Neural cell (in vitro differentiated cells): Measurements from ENCODE around the gene NME7. TPM values are rescaled to one million over a fixed set of nuclear protein-coding genes. Genes with fewer than 3 reads are reported as not detected.

Experiments used
- H2AFZ ChIP-seq: fragments of 200-600, 300-800 bp; sonication (generic), shearing (Covaris generic); 2 replicates; pipeline ENCODE4 v1.6.0; 2014; ENCODE audit warnings: low read depth, mild to moderate bottlenecking, antibody characterized with exemption, low read length, moderate library complexity
- H3F3A ChIP-seq: fragments of 200-600 bp; shearing (Covaris generic); 2 replicates; pipeline ENCODE4 v1.6.1; 2016; ENCODE audit warnings: mild to moderate bottlenecking, moderate library complexity, mixed read lengths, antibody characterized with exemption, low read length; ENCODE audit not compliant: insufficient read depth, poor library complexity, severe bottlenecking
- H3K27ac ChIP-seq: fragments of 200-600, 300-800 bp; sonication (generic), shearing (Covaris generic); 2 replicates; pipeline ENCODE4 v1.5.1; 2014; ENCODE audit warnings: mild to moderate bottlenecking, low read length, moderate library complexity
- H3K27me3 ChIP-seq: fragments of 300-800, 200-600 bp; sonication (generic), shearing (Covaris generic); 2 replicates; pipeline ENCODE4 v1.6.0; 2014; ENCODE audit warnings: mild to moderate bottlenecking, low read depth, low read length, moderate library complexity; ENCODE audit not compliant: insufficient read depth
- H3K36me3 ChIP-seq: fragments of 300-800, 200-600 bp; sonication (generic), shearing (Covaris generic); 2 replicates; pipeline ENCODE4 v1.5.1; 2014; ENCODE audit warnings: mild to moderate bottlenecking, antibody characterized with exemption, low read length, moderate library complexity; ENCODE audit not compliant: insufficient read depth
- H3K4me2 ChIP-seq: fragments of 300-800, 200-600 bp; sonication (generic), shearing (Covaris generic); 2 replicates; pipeline ENCODE4 v1.6.0; 2014; ENCODE audit warnings: mild to moderate bottlenecking, low read length
- H3K4me3 ChIP-seq: fragments of 300-800, 200-600 bp; sonication (generic), shearing (Covaris generic); 2 replicates; pipeline ENCODE4 v1.5.1; 2014; ENCODE audit warnings: mild to moderate bottlenecking, low read length, moderate library complexity
- H3K79me2 ChIP-seq: fragments of 200-600 bp; shearing (Covaris generic); replicated peaks from 2 replicates; pipeline ENCODE4 v1.6.0; 2014; ENCODE audit warnings: mild to moderate bottlenecking, low read length, moderate library complexity; ENCODE audit not compliant: insufficient read depth
- H3K9ac ChIP-seq: fragments of 300-800, 200-600 bp; sonication (generic), shearing (Covaris generic); 2 replicates; pipeline ENCODE4 v1.6.1; 2016; ENCODE audit warnings: mild to moderate bottlenecking, low read length, mixed read lengths
- H3K9me2 ChIP-seq: fragments of 200-600 bp; shearing (Covaris generic); 2 replicates; pipeline ENCODE4 v1.6.1; 2016; ENCODE audit warnings: mild to moderate bottlenecking, low read length, mixed read lengths; ENCODE audit not compliant: insufficient read depth
- H3K9me3 ChIP-seq: fragments of 200-600, 300-800 bp; sonication (generic), shearing (Covaris generic); 2 replicates; pipeline ENCODE4 v1.6.1; 2016; ENCODE audit warnings: mild to moderate bottlenecking, mixed run types, low read length, moderate library complexity, mixed read lengths
- H4K20me1 ChIP-seq: fragments of 200-600 bp; shearing (Covaris generic); 2 replicates; pipeline ENCODE4 v1.6.1; 2016; ENCODE audit warnings: mild to moderate bottlenecking, mixed run types; ENCODE audit not compliant: insufficient read depth
- CTCF ChIP-seq: fragments of 450-650 bp; IDR thresholded peaks from 2 replicates; pipeline ENCODE4 v1.5.1; 2014; ENCODE audit warnings: antibody characterized with exemption, mild to moderate bottlenecking, moderate library complexity; ENCODE audit not compliant: poor library complexity, severe bottlenecking
- EP300 ChIP-seq: fragments of 450-650 bp; conservative IDR thresholded peaks from 2 replicates; pipeline ENCODE4 v1.6.1; 2014; ENCODE audit warnings: antibody characterized with exemption, mild to moderate bottlenecking, moderate library complexity; ENCODE audit not compliant: poor library complexity, severe bottlenecking
- EZH2 ChIP-seq: fragments of 200-600, 300-800 bp; shearing (Covaris generic), sonication (generic); IDR thresholded peaks from 2 replicates; pipeline ENCODE4 v1.6.1; 2014; ENCODE audit warnings: antibody characterized with exemption, low read length, borderline replicate concordance, mild to moderate bottlenecking; ENCODE audit not compliant: insufficient read depth, poor library complexity, severe bottlenecking
- MXI1 ChIP-seq: fragments of 450-650 bp; conservative IDR thresholded peaks from 2 replicates; pipeline ENCODE4 v1.6.1; 2014; ENCODE audit warnings: antibody characterized with exemption, mild to moderate bottlenecking; ENCODE audit not compliant: poor library complexity, severe bottlenecking
- POLR2AphosphoS5 ChIP-seq: IDR thresholded peaks from 2 replicates; pipeline ENCODE4 v1.6.1; 2012
- RAD21 ChIP-seq: fragments of 450-650 bp; conservative IDR thresholded peaks from 2 replicates; pipeline ENCODE4 v1.6.1; 2014; ENCODE audit warnings: antibody characterized with exemption, mild to moderate bottlenecking, moderate library complexity
- REST ChIP-seq: IDR thresholded peaks from 2 replicates; pipeline ENCODE4 v1.6.1; 2012; ENCODE audit warnings: borderline replicate concordance
- SMC3 ChIP-seq: fragments of 450-650 bp; conservative IDR thresholded peaks from 2 replicates; pipeline ENCODE4 v1.6.1; 2014; ENCODE audit warnings: antibody characterized with exemption, mild to moderate bottlenecking, moderate library complexity; ENCODE audit not compliant: poor library complexity
- TAF1 ChIP-seq: IDR thresholded peaks from 2 replicates; pipeline ENCODE4 v1.6.1; 2012; ENCODE audit warnings: low read depth
- polyA plus RNA-seq: library from polyadenylated mRNA; depleted of rRNA; stranded (reverse); fragments of >200 nt; gene quantifications from 2 replicates; pipeline ENCODE4 v1.2.3, GENCODE V29; 2014

The NME7 gene
- polyA plus RNA-seq, 1 donor from 2014 or later, result 42.4 TPM

GRCh38 chr1:169250022-169250421 lies 117.6 kb downstream of the NME7 start:
- Histone ChIP-seq H3K4me2 (no peak overlapping the region), H3K4me3 (no peak overlapping the region)

GRCh38 chr1:169249611-169250010 lies 118.0 kb downstream of the NME7 start:
- H4K20me1 ChIP-seq, result no peaks in the 10 kb centered on the region
- TF ChIP-seq TAF1 (no peak), EP300 (no peak), EZH2 (no peak), SMC3 (no peak), MXI1 (no peak), REST (no peak), CTCF (no peak), POLR2AphosphoS5 (no peak), RAD21 (no peak)

More at GRCh38 chr1:169250022-169250421, 117.6 kb downstream of the NME7 start:
- H3K9me2 ChIP-seq, result no peaks in the 10 kb centered on the region
- H3K79me2 ChIP-seq, result no peaks in the 10 kb centered on the region
- TF ChIP-seq MXI1 (no peak), RAD21 (no peak)
- no peaks in the 10 kb centered on the region for H4K20me1 ChIP-seq
- no peaks in the 10 kb centered on the region for H3K9me3 ChIP-seq
- no peaks in the 10 kb centered on the region for H3K27me3 ChIP-seq
- no peaks in the 10 kb centered on the region for H3K36me3 ChIP-seq
- H3F3A ChIP-seq, result no peaks in the 10 kb centered on the region
- no peak overlapping the region for H3K27ac ChIP-seq
- H3K9ac ChIP-seq, result no peak overlapping the region
- no peak overlapping the region for H2AFZ ChIP-seq

GRCh38 chr1:169245706-169246105 lies 121.9 kb downstream of the NME7 start:
- Histone ChIP-seq H3K4me3 (no peak overlapping the region), H4K20me1 (no peaks in the 10 kb centered on the region), H2AFZ (no peak overlapping the region), H3K27ac (no peak overlapping the region), H3K9me2 (no peaks in the 10 kb centered on the region), H3K27me3 (no peaks in the 10 kb centered on the region), H3K79me2 (no peaks in the 10 kb centered on the region), H3K4me2 (no peak overlapping the region), H3F3A (no peaks in the 10 kb centered on the region), H3K36me3 (no peaks in the 10 kb centered on the region), H3K9ac (no peak overlapping the region), H3K9me3 (no peaks in the 10 kb centered on the region)
- TF ChIP-seq CTCF, result no peak
- no peak for TF ChIP-seq EZH2
- TF ChIP-seq REST, result no peak
- no peak for TF ChIP-seq EP300
- no peak for TF ChIP-seq MXI1
- no peak for TF ChIP-seq SMC3
- TF ChIP-seq POLR2AphosphoS5, result no peak
- TF ChIP-seq TAF1, result no peak
- TF ChIP-seq RAD21, result no peak

More at GRCh38 chr1:169249611-169250010, 118.0 kb downstream of the NME7 start:
- H2AFZ ChIP-seq, result no peak overlapping the region
- no peaks in the 10 kb centered on the region for H3K79me2 ChIP-seq
- H3K27ac ChIP-seq, result no peak overlapping the region
- no peak overlapping the region for H3K4me3 ChIP-seq
- no peak overlapping the region for H3K4me2 ChIP-seq
- H3K36me3 ChIP-seq, result no peaks in the 10 kb centered on the region
- no peaks in the 10 kb centered on the region for H3F3A ChIP-seq
- H3K9me3 ChIP-seq, result no peaks in the 10 kb centered on the region
- no peaks in the 10 kb centered on the region for H3K9me2 ChIP-seq
- H3K9ac ChIP-seq, result no peak overlapping the region
- no peaks in the 10 kb centered on the region for H3K27me3 ChIP-seq
